OCI-LY3 (cell line): ENCODE results near the gene GOLGA8J.
"Not testable (repeated sequence)": the region's sequence is repeated elsewhere in the genome, so short reads cannot be mapped to it uniquely, and the experiment has no call there.

ENCODE experiments used
- EZH2phosphoT487 ChIP-seq: fragments of 200-600 bp; shearing (Covaris generic); IDR thresholded peaks from 2 replicates; pipeline ENCODE4 v1.6.1; 2018; ENCODE audit warnings: antibody characterized with exemption, mixed run types, low read depth
- TF ChIP-seq, protein P1 (sequence below): fragments of 200-600, 300-600 bp; sonication (generic); IDR thresholded peaks from 2 replicates; pipeline ENCODE4 v1.5.1; 2014; ENCODE audit warnings: antibody characterized with exemption, low read length, low read depth

DNA sequence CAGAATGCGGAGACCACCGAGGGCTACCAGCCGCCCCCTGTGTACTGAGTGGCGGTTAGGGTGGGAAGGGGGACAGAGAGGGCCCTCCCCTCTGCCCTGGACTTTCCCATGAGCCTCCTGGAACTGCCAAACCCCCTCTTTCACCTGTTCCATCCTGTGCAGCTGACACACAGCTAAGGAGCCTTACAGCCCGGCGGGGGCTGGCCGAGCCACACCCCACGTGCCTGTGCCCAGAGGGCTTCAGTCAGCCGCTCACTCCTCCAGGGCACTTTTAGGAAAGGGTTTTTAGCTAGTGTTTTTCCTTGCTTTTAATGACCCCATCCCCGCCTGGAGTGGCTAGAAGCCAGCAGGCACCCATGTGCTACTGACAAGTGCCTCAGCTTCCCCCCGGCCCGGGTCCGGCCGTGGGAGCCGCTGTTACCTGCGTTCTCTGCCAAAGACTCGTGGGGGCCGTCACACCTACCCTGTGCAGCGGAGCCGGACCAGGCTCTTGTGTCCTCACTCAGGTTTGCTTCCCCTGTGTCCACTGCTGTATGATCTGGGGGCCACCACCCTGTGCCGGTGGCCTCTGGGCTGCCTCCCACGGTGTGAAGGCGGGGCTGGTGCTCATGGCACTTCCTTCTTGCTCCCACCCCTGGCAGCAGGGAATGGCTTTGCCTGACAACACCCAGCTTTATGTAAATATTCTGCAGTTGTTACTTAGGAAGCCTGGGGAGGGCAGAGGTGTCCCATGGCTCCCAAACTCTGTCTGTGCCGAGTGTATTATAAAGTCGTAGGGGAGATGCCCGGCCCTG, 37.3 kb upstream of the GOLGA8J start:
- not testable (repeated sequence) for TF ChIP-seq EZH2phosphoT487
- TF ChIP-seq, protein P1, sequence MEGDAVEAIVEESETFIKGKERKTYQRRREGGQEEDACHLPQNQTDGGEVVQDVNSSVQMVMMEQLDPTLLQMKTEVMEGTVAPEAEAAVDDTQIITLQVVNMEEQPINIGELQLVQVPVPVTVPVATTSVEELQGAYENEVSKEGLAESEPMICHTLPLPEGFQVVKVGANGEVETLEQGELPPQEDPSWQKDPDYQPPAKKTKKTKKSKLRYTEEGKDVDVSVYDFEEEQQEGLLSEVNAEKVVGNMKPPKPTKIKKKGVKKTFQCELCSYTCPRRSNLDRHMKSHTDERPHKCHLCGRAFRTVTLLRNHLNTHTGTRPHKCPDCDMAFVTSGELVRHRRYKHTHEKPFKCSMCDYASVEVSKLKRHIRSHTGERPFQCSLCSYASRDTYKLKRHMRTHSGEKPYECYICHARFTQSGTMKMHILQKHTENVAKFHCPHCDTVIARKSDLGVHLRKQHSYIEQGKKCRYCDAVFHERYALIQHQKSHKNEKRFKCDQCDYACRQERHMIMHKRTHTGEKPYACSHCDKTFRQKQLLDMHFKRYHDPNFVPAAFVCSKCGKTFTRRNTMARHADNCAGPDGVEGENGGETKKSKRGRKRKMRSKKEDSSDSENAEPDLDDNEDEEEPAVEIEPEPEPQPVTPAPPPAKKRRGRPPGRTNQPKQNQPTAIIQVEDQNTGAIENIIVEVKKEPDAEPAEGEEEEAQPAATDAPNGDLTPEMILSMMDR: not testable (repeated sequence)
